H1 (cell line): ENCODE results near the gene BPIFB4. TPM values are rescaled to one million over a fixed set of nuclear protein-coding genes. Genes with fewer than 3 reads are reported as not detected.

Source experiments
- CTCF ChIA-PET: fragments of 300-600 bp; sonication (Branson Sonifier 250); formaldehyde crosslinking; loops from one replicate; lab custom pipeline; 2021; ENCODE audit not compliant: partially characterized antibody; lab: Charles Lee
- POLR2A ChIA-PET: fragments of 300-600 bp; sonication (Branson Sonifier 250); formaldehyde crosslinking; loops from one replicate; lab custom pipeline; 2021; ENCODE audit warnings: inconsistent platforms; ENCODE audit not compliant: partially characterized antibody; lab: Charles Lee
- DNase-seq, 2 experiments: peaks; one replicate each; pipeline versions ENCODE4 v3.0.0 to v3.0.0-alpha.2; 2010 to 2022; ENCODE audit warnings: low spot score in 2 of 2, low read depth in 1 of 2, mixed read lengths in 1 of 2
- FAIRE-seq: peaks from 2 replicates; lab custom pipeline; 2011; peaks lifted over from hg19 to GRCh38; lab: Jason Lieb, UNC
- H2AFZ ChIP-seq: 2 replicates; pipeline ENCODE4 v1.8.1; 2012; ENCODE audit warnings: low read length, inconsistent platforms
- H2AK5ac ChIP-seq: 2 replicates; pipeline ENCODE4 v1.6.1; 2013; ENCODE audit warnings: low read depth, low read length
- H2BK120ac ChIP-seq: replicated peaks from 2 replicates; pipeline ENCODE3; 2013; ENCODE audit warnings: low read depth, low read length, inconsistent platforms
- H2BK12ac ChIP-seq: 2 replicates; pipeline ENCODE4 v1.6.1; 2013; ENCODE audit warnings: low read depth, low read length
- H2BK15ac ChIP-seq: 2 replicates; pipeline ENCODE4 v1.6.1; 2013; ENCODE audit warnings: low read length
- H2BK20ac ChIP-seq: 2 replicates; pipeline ENCODE4 v1.6.1; 2013; ENCODE audit warnings: low read length
- H2BK5ac ChIP-seq: 2 replicates; pipeline ENCODE4 v1.6.1; 2013; ENCODE audit warnings: low read depth, low read length
- H3K14ac ChIP-seq: 2 replicates; pipeline ENCODE4 v1.6.1; 2013; ENCODE audit warnings: inconsistent platforms; ENCODE audit not compliant: insufficient read length
- H3K18ac ChIP-seq: 2 replicates; pipeline ENCODE4 v1.6.1; 2013; ENCODE audit warnings: low read length; ENCODE audit errors: extremely low read depth
- H3K23ac ChIP-seq: 2 replicates; pipeline ENCODE4 v1.6.1; 2013; ENCODE audit warnings: inconsistent platforms; ENCODE audit not compliant: insufficient read length
- H3K23me2 ChIP-seq: 2 replicates; pipeline ENCODE4 v1.6.1; 2013; ENCODE audit warnings: low read depth, low read length
- H3K27ac ChIP-seq: 2 replicates; pipeline ENCODE4 v1.6.1; 2011; ENCODE audit warnings: low read depth, low read length, inconsistent platforms
- H3K27me3 ChIP-seq, 4 experiments: replicated peaks in 1 of 4; 1 replicate in 1 of 4; 2 replicates in 3 of 4; pipeline versions ENCODE4 v1.6.1 to v1.8.1; 2011 to 2013; ENCODE audit warnings: low read length in 3 of 4, mild to moderate bottlenecking in 3 of 4, inconsistent platforms in 2 of 4, mixed read lengths in 2 of 4, moderate library complexity in 1 of 4; ENCODE audit not compliant: control insufficient read depth in 3 of 4, insufficient read depth in 3 of 4; ENCODE audit errors: extremely low read depth in 1 of 4
- H3K36me3 ChIP-seq, 4 experiments: 2 replicates each; pipeline versions ENCODE4 v1.6.1 to v1.8.1; 2011 to 2013; ENCODE audit warnings: mild to moderate bottlenecking in 4 of 4, low read length in 3 of 4, moderate library complexity in 2 of 4, control low read depth in 1 of 4, inconsistent platforms in 1 of 4; ENCODE audit not compliant: insufficient read depth in 4 of 4, control insufficient read depth in 2 of 4
- H3K4ac ChIP-seq: replicated peaks from 2 replicates; pipeline ENCODE3; 2013; ENCODE audit warnings: low read length, low read depth, mixed read lengths, inconsistent platforms; ENCODE audit not compliant: insufficient read length
- H3K4me1 ChIP-seq, 4 experiments: replicated peaks in 1 of 4; 1 replicate in 1 of 4; 2 replicates in 3 of 4; pipeline versions ENCODE4 v1.6.1 to v1.8.1; 2011 to 2013; ENCODE audit warnings: low read length in 3 of 4, inconsistent platforms in 2 of 4, mixed read lengths in 1 of 4; ENCODE audit not compliant: insufficient read depth in 4 of 4, control insufficient read depth in 3 of 4
- H3K4me2 ChIP-seq, 2 experiments: 2 replicates each; pipeline versions ENCODE4 v1.6.1 to v1.8.1; 2011 to 2013; ENCODE audit warnings: low read depth in 2 of 2, low read length in 2 of 2, control low read depth in 1 of 2, inconsistent platforms in 1 of 2, mild to moderate bottlenecking in 1 of 2; ENCODE audit not compliant: insufficient read depth in 1 of 2
- H3K4me3 ChIP-seq, 4 experiments: fragments of 200-600, 300-600 bp in 1 of 4; sonication (generic), shearing (Covaris generic), sonication (Bioruptor Twin) in 1 of 4; 2 replicates each; pipeline versions ENCODE4 v1.5.1 to v1.8.1; 2011 to 2016; ENCODE audit warnings: low read length in 4 of 4, low read depth in 3 of 4, control low read depth in 2 of 4, inconsistent platforms in 2 of 4, mild to moderate bottlenecking in 2 of 4, mixed read lengths in 1 of 4, moderate library complexity in 1 of 4; ENCODE audit not compliant: insufficient read depth in 2 of 4; ENCODE audit errors: extremely low read depth in 1 of 4
- H3K56ac ChIP-seq: replicated peaks from 2 replicates; pipeline ENCODE3; 2013; ENCODE audit warnings: low read depth, mild to moderate bottlenecking, mixed read lengths, low read length, inconsistent platforms; ENCODE audit not compliant: insufficient read length
- H3K79me1 ChIP-seq: 2 replicates; pipeline ENCODE4 v1.6.1; 2013; ENCODE audit warnings: low read depth, low read length, control low read depth
- H3K79me2 ChIP-seq, 2 experiments: 2 replicates each; pipeline versions ENCODE4 v1.6.1 to v1.8.1; 2012 to 2013; ENCODE audit warnings: low read length in 2 of 2, mild to moderate bottlenecking in 2 of 2, inconsistent platforms in 1 of 2; ENCODE audit not compliant: insufficient read depth in 2 of 2, control insufficient read depth in 1 of 2
- H3K9ac ChIP-seq, 4 experiments: replicated peaks in 1 of 4; 1 replicate in 1 of 4; 2 replicates in 3 of 4; pipeline versions ENCODE4 v1.6.1 to v1.8.1; 2011 to 2013; ENCODE audit warnings: low read depth in 3 of 4, low read length in 3 of 4, control low read depth in 2 of 4, mild to moderate bottlenecking in 2 of 4, moderate library complexity in 2 of 4, inconsistent platforms in 1 of 4; ENCODE audit errors: extremely low read depth in 1 of 4
- H3K9me3 ChIP-seq, 2 experiments: 2 replicates each; pipeline versions ENCODE4 v1.6.1 to v1.8.1; 2012 to 2013; ENCODE audit warnings: mild to moderate bottlenecking in 2 of 2, moderate library complexity in 2 of 2, control low read depth in 1 of 2, inconsistent platforms in 1 of 2, low read depth in 1 of 2, low read length in 1 of 2, mixed read lengths in 1 of 2; ENCODE audit not compliant: insufficient read depth in 2 of 2
- H4K20me1 ChIP-seq, 2 experiments: replicated peaks in 1 of 2; 2 replicates each; pipeline versions ENCODE3 to v1.8.1; 2011 to 2013; ENCODE audit warnings: inconsistent platforms in 2 of 2, low read length in 2 of 2, mild to moderate bottlenecking in 1 of 2; ENCODE audit not compliant: insufficient read depth in 2 of 2, control insufficient read depth in 1 of 2
- H4K5ac ChIP-seq: 2 replicates; pipeline ENCODE4 v1.6.1; 2013; ENCODE audit warnings: low read length, low read depth, mixed read lengths, inconsistent platforms; ENCODE audit not compliant: insufficient read length
- H4K8ac ChIP-seq: 2 replicates; pipeline ENCODE4 v1.8.0; 2013; ENCODE audit warnings: mild to moderate bottlenecking, moderate library complexity, low read length, inconsistent platforms; ENCODE audit not compliant: insufficient read depth; ENCODE audit errors: extremely low read depth
- H4K91ac ChIP-seq: replicated peaks from 2 replicates; pipeline ENCODE3; 2013; ENCODE audit warnings: low read length, mixed read lengths, inconsistent platforms; ENCODE audit not compliant: insufficient read length
- EZH2 ChIP-seq: fragments of 200-600 bp; sonication (generic); IDR thresholded peaks from 2 replicates; pipeline ENCODE4 v1.7.1; 2012; ENCODE audit warnings: low read depth, mild to moderate bottlenecking, moderate library complexity, low read length, inconsistent platforms; ENCODE audit not compliant: severe bottlenecking
- GABPA ChIP-seq: IDR thresholded peaks from 2 replicates; pipeline ENCODE4 v1.6.1; 2011; ENCODE audit warnings: mild to moderate bottlenecking, low read length, moderate library complexity, borderline replicate concordance; ENCODE audit not compliant: insufficient read depth
- JUN ChIP-seq: IDR thresholded peaks from 2 replicates; pipeline ENCODE4 v1.6.1; 2011; ENCODE audit warnings: low read depth, mild to moderate bottlenecking, improper control_type of control experiment, low read length
- NANOG ChIP-seq: IDR thresholded peaks from 2 replicates; pipeline ENCODE4 v1.6.1; 2011; ENCODE audit warnings: low read length, low read depth, mild to moderate bottlenecking, inconsistent platforms; ENCODE audit not compliant: insufficient read depth, poor library complexity, severe bottlenecking
- PHF8 ChIP-seq: fragments of 200-600 bp; sonication (generic); conservative IDR thresholded peaks from 2 replicates; pipeline ENCODE4 v1.7.1; 2012; ENCODE audit warnings: low read depth, mild to moderate bottlenecking, inconsistent platforms, low read length, moderate library complexity
- POU5F1 ChIP-seq: IDR thresholded peaks from 2 replicates; pipeline ENCODE4 v1.6.1; 2011; ENCODE audit warnings: low read depth, mild to moderate bottlenecking, low read length, moderate library complexity
- SRF ChIP-seq: IDR thresholded peaks from 2 replicates; pipeline ENCODE4 v1.6.1; 2011; ENCODE audit warnings: mild to moderate bottlenecking, low read depth, low read length, moderate library complexity
- TEAD4 ChIP-seq: IDR thresholded peaks from 2 replicates; pipeline ENCODE4 v1.6.1; 2012; ENCODE audit warnings: low read depth, low read length, inconsistent platforms, mixed read lengths
- WGBS, 2 experiments: shearing (Covaris generic) in 1 of 2; methylation state at CpG; one replicate each; pipeline versions ENCODE4 v1.1.6 to v1.1.7; 2013 to 2015; ENCODE audit warnings: low lambda C conversion rate in 2 of 2, mixed read lengths in 2 of 2, inconsistent platforms in 1 of 2, low coverage in 1 of 2, missing lambda C conversion rate in 1 of 2; ENCODE audit not compliant: insufficient replicate concordance in 2 of 2, insufficient coverage in 1 of 2, insufficient read length in 1 of 2; ENCODE audit errors: extremely low coverage in 1 of 2, missing lambda C conversion rate in 1 of 2; 5-methylcytosine and 5-hydroxymethylcytosine counted together
- polyA plus RNA-seq, 7 experiments: library from polyadenylated mRNA; depleted of rRNA in 3 of 7; stranded (reverse) in 5 of 7; unstranded in 2 of 7; fragments of >200 nt in 5 of 7; fragments of 200-250 nt in 2 of 7; gene quantifications; 1 replicate in 5 of 7; 2 replicates in 1 of 7; 4 replicates in 1 of 7; pipeline versions ENCODE4 v1.2.1 to v1.2.3, GENCODE V29; 2011 to 2013; ENCODE audit warnings: missing spikeins in 2 of 7, mixed read lengths in 2 of 7
- total RNA-seq: library from RNA; stranded (reverse); fragmentation: NEBNext Ultra II Directional; extraction: Animal tissue kit (Norgen Biotek cat#: 25700); gene quantifications from 2 replicates; pipeline ENCODE4 v1.2.1, GENCODE V29; 2021
- TF ChIP-seq, protein P1 (sequence below): IDR thresholded peaks from 2 replicates; pipeline ENCODE4 v1.6.1; 2012; ENCODE audit warnings: low read length, inconsistent platforms

The BPIFB4 gene
- total and polyA plus RNA-seq, 2 of the 8 experiments (the other 6 are each of a cell fraction or from before 2014, with no cell fraction given) = not detected

DNA sequence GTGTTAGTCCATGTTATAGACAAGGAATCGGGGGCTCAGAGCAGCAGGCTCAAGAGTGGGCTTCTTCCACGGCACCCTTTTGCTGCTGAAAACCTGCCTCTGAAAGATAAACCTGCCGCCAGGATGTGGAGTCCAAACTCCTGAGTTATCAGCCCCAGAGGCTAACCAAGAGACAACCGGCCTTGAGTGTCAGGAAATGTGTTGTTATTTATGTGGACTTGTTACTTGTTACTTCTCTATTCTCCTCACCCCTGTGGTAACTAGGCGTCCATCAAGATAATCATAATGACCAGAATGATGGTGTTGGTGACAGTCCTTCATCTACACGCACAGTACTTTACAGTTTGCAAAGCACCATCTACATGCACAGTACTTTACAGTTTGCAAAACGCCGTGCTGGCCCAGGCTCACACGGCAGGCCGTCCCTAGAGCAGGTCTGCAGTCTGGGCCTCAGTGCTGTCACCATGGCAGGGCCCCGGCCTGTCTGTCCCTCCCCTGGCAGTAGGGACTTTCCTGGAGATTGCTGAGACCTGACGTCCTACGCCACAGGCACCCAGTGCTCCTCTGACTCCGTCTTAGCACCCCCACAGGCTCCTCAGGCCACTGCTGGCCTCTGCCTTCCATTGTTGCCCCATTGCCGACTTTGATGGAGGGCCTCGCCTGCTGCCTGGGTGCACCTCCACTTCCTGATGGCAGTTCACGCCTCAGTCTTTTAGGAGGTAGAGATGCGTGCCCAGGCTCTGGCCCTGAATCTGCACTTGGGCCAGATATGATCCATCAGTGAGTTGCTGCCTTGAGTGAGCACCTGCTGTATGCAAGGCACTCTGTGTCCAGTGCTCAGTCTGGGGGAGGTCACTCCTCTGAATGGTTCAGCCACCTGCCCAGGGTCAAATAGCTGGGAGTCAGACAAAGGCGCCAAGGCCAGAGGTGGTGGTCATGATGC lies 9.1 kb upstream of the BPIFB4 start:
- Histone ChIP-seq H2BK12ac (no peak overlapping the region), H3K27me3 (no peaks in the 10 kb centered on the region), H3K9me3 (no peaks in the 10 kb centered on the region), H4K91ac (no peak overlapping the region), H3K4me1 (no peaks in the 10 kb centered on the region), H2AFZ (no peak overlapping the region), H4K8ac (peak overlapping the region; percentile 64), H3K4ac (no peak overlapping the region), H3K79me1 (no peaks in the 10 kb centered on the region), H3K79me2 (no peaks in the 10 kb centered on the region), H3K4me2 (no peak overlapping the region), H2BK120ac (no peak overlapping the region), H4K5ac (no peak overlapping the region), H3K14ac (no peak overlapping the region), H3K4me3 (no peak overlapping the region), H3K23me2 (peaks cover 5% of the 10 kb centered on the region; the same call in 1 of the 2 replicates), H3K56ac (no peak overlapping the region), H3K18ac (no peak overlapping the region; the same call in 1 of the 2 replicates), H3K9ac (no peak overlapping the region), H2BK20ac (no peak overlapping the region), H3K36me3 (no peaks in the 10 kb centered on the region), H3K23ac (no peak overlapping the region), H2AK5ac (no peak overlapping the region; the same call in 1 of the 2 replicates), H2BK15ac (no peak overlapping the region), H4K20me1 (no peaks in the 10 kb centered on the region), H2BK5ac (no peak overlapping the region; the same call in 1 of the 2 replicates), H3K27ac (no peak overlapping the region)
- DNase-seq (no peak), FAIRE-seq (no peak)
- POLR2A ChIA-PET = no interaction called here
- 87% methylated on average over 19 of the region's 19 CpGs; no CpG with 5 or more reads in 1 of the 2 experiments for WGBS, 2 experiments
- CTCF ChIA-PET = interaction anchor here (1.0 to 1.6 kb wide), 3 partner anchors 8 to 26 kb away, joined by 3 to 4 read pairs (median 3); no protein-coding TSS in a partner anchor
- TF ChIP-seq GABPA (no peak), EZH2 (no peak), POU5F1 (no peak), TEAD4 (no peak), SRF (no peak), PHF8 (no peak), JUN (no peak), NANOG (no peak)
- TF ChIP-seq, protein P1, sequence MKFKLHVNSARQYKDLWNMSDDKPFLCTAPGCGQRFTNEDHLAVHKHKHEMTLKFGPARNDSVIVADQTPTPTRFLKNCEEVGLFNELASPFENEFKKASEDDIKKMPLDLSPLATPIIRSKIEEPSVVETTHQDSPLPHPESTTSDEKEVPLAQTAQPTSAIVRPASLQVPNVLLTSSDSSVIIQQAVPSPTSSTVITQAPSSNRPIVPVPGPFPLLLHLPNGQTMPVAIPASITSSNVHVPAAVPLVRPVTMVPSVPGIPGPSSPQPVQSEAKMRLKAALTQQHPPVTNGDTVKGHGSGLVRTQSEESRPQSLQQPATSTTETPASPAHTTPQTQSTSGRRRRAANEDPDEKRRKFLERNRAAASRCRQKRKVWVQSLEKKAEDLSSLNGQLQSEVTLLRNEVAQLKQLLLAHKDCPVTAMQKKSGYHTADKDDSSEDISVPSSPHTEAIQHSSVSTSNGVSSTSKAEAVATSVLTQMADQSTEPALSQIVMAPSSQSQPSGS = no peak
